Body of pancreas (tissue), 4 donors: ENCODE results near the gene ELAVL4.
A peak's percentile ranks its signal among the peaks of the same experiment; 100 is the strongest.

ENCODE experiments used
- CTCF ChIP-seq, 7 experiments: fragments of 450-650 bp in 4 of 7; fragments of 200-600 bp in 3 of 7; sonication (generic) in 3 of 7; IDR thresholded peaks; one replicate each; pipeline ENCODE4 v1.5.1; 2016 to 2019; ENCODE audit warnings: antibody characterized with exemption in 7 of 7
- POLR2A ChIP-seq, 3 donors: fragments of 450-650 bp; IDR thresholded peaks; one replicate each; pipeline ENCODE4 v1.6.1; 2016; ENCODE audit warnings: antibody characterized with exemption in 3 of 3, mild to moderate bottlenecking in 2 of 3

- TF ChIP-seq POLR2A (IDR thresholded peaks at IDR 0.05) (no peak), CTCF (IDR thresholded peaks at IDR 0.05) (peak in 2 of 7 experiments; percentile 3 to 23)
These were observed 3.3 kb upstream of the ELAVL4 start for GRCh38 chr1:50105433-50105832.
